Right ventricle myocardium inferior (tissue), 1 donor: ENCODE data around the gene PITPNM3. TPM values are rescaled to one million over a fixed set of nuclear protein-coding genes. Genes with fewer than 3 reads are reported as not detected.
"Not testable (repeated sequence)": the region's sequence is repeated elsewhere in the genome, so short reads cannot be mapped to it uniquely, and the experiment has no call there.

Experiments used
- ATAC-seq: fragments of 200-7000 bp; cut with Tn5 transposase; one replicate; pipeline ENCODE4 v1.9.1; 2020; ENCODE audit warnings: mild to moderate bottlenecking, moderate library complexity
- DNase-seq: peaks from one replicate; pipeline ENCODE4 v3.0.0; 2021; ENCODE audit errors: missing footprints
- intact Hi-C: fragments of 100-400 bp; cut with DNase I; formaldehyde crosslinking; loops from one replicate; pipeline ENCODE4 v1.11.0; 2022
- total RNA-seq: library from RNA; stranded (reverse); fragmentation: NEBNext Ultra II Directional; extraction: Animal tissue kit (Norgen Biotek cat#: 25700); gene quantifications from one replicate; pipeline ENCODE4 v1.2.1, GENCODE V29; 2021
- donor health status: DM: no; HTN: yes; CAD: no; lungs with severe emphysema.

Gene PITPNM3
- total RNA-seq, 1 donor from 2014 or later = 0.46 TPM

- no peak for ATAC-seq
- no peak for DNase-seq
- intact Hi-C loops = no loop called here
These were observed 63.3 kb downstream of the PITPNM3 start for GRCh38 chr17:6492892-6493674.

GRCh38 chr17:6491071-6491700, 65.2 kb downstream of the PITPNM3 start:
- DNase-seq (no peak), ATAC-seq (no peak)
- intact Hi-C loops = no loop called here

DNA sequence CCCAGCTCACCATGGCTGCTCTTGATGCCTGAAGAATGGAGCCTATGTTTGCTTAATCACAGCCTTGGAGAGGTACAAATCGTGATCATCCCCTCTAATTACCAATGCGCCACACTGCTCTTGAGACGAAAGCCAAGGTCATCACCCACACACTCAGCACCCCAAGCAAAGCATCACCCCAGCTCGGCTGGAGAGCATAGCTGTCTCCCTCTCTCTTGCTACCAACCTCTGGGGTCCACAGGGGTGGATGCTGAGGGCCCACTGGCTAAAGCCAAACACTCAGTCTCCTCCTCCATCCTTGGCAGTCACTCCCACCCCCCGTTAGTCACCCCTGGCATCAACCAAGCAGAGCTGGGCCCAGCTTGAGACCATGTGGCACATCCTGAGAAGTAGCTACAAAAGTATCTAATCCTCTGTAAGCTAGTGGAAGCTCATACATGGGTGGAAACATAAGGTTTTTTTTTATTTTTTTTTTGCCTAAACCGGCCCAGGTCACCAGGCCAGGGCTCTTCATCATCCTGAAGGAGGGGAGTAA, 67.3 kb downstream of the PITPNM3 start:
- ATAC-seq (no peak), DNase-seq (no peak)
- intact Hi-C loops = no loop called here

GRCh38 chr17:6488008-6488539, 68.3 kb downstream of the PITPNM3 start:
- ATAC-seq = no peak

DNA sequence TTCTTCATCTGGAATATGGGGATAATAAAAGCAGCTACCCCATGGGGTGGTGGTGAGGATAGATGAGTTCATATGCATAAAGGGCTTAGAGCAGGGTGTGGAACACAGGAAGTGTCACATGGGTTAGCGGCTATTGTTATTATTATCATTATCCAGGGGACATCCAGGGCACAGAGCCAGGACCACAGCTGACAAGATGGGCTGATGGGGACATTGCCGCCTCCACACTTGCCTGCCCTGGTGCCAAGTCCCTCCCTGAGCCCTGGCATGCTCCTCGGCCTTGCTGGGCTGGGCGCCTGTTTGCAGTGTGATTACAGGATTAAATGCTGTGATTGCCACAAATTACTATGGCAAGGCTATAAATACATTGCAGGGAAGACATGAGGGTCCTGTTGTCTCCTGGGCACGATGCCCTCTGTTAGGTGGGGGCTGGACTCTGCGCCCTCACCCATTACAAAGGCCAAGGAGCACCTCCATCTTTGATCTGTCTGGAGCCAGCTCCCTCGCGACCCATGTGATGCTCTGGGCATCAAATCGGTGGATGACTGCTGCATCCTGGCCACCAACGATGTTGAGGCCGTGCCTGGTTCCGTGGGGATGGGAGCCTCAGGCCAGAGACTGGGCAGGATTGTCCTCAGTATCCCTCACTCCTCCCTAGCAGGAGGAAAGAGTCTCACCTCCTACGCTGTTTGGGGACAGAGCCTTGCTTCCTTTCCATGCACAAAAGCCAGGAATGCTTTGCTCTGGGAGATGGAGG, 68.9 kb downstream of the PITPNM3 start:
- ATAC-seq (no peak), DNase-seq (peak; percentile 68)
- intact Hi-C loops = no loop called here

More at GRCh38 chr17:6488008-6488539, 68.3 kb downstream of the PITPNM3 start:
- intact Hi-C loops = no loop called here
- no peak for DNase-seq

- ATAC-seq = no peak
- no peak for DNase-seq
- intact Hi-C loops = no loop called here
These were observed 70.5 kb downstream of the PITPNM3 start for GRCh38 chr17:6485646-6486412.

DNA sequence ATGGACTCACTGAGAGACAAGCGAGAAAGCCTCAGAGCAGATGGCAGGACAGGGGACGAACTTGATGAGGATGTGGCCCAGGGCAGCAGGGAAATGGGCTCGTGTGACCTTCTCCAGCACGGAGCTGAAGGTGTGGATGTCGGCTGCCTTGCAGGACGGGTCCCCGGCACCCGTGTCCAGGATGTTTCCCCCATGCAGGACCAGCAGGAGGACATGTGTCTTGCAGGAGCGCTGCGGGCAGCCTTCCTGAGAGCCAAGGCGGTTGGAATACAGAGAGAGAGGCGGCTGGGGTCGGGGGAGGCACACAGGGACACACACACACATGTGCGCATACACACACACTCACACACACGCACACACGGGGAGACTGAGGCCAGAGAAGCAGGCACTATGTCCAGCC, 72.8 kb downstream of the PITPNM3 start:
- intact Hi-C loops = no loop called here
- DNase-seq = no peak
- no peak for ATAC-seq

DNA sequence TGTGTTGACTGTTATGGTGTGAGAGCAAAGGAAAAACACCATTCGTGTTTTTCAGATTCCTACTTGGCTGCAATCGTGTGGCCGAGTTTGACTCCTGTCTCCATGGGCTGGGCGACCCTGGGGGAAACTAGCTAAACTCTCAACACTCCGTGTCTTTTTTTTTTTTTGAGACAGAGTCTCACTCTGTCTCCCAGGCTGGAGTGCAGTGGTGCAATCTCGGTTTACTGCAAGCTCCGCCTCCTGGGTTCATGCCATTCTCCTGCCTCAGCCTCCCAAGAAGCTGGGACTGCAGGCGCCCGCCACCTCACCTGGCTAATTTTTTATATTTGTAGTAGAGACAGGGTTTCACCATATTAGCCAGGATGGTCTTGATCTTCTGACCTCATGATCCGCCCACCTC, 73.6 kb downstream of the PITPNM3 start:
- ATAC-seq, DNase-seq, intact Hi-C loops: not testable (repeated sequence)

DNA sequence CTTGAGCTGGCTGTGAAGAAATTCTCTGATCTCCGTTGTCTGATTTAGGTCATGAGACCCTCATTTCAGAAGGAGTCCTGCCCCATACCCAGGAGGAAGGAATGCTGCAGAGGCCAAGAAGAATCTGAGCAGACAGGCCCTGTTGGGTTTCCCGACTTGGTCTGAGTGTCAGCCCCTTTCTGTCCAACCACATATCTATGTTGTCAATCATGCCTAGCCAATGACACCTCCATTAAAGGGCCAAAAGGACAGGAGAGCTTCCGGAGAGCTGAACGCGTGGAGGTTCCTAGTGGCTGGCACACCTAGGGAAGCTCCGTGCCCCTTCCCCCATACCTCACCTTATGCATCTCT, 74.3 kb downstream of the PITPNM3 start:
- DNase-seq (no peak), ATAC-seq (no peak)
- intact Hi-C loops = no loop called here

GRCh38 chr17:6480303-6480675, 76.1 kb downstream of the PITPNM3 start:
- no peak for DNase-seq
- intact Hi-C loops = no loop called here
- no peak for ATAC-seq

DNA sequence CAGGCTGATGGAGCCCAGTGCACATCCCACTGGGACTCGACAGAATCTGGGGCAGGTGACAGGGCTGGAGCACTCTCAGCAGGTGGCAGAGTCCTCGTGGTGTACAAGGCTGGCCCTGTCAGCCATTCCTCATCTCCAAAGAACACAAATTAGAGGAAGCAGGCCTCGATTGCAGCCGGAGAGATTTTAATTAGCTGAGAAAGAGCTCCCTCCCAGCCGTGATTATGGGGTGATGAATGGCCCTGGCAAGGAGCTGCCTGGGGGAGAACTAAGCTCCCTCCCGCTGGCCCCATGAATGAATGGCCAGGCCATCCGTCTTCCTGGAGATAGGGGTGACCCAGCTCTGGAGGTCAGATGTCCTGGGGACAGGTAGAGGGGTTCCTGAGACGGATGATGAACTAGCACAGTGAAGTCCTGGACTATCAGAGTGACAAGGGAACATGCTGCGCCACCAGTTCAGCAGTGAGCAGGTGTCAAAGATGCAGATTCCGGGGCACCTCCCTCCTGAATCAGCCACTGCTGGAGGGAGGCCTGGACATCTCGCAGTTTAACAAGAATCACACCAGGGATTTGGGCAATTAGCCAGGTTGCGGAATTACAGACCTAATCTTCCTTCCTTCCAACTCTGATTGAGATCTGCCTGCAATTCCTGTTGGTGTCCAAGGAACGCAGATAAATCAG, 76.6 kb downstream of the PITPNM3 start:
- no peak for DNase-seq
- ATAC-seq = no peak
- intact Hi-C loops = no loop called here

GRCh38 chr17:6478486-6478885, 77.9 kb downstream of the PITPNM3 start:
- ATAC-seq (no peak), DNase-seq (no peak)
- intact Hi-C loops = no loop called here

GRCh38 chr17:6477831-6478383, 78.4 kb downstream of the PITPNM3 start:
- DNase-seq (no peak), ATAC-seq (no peak)
- intact Hi-C loops = no loop called here

DNA sequence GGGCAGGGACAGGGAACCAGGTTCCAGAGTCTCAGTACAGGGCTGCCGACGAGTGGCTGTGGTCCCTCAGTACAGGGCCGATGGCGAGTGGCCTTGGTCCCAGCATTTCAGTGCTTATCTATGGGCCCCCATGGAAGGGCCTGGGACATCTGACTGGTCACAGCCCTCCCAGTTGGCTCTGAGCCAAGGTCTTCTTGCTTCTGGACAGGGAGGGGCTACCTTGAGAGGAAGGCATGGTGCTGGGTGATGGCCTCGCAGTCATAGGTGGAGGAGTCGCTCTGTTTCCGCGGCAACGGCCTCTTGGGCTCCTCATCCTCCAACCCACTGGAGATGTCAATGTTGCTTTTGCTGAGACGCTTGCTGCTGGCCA, 79.6 kb downstream of the PITPNM3 start:
- intact Hi-C loops = no loop called here
- no peak for ATAC-seq
- no peak for DNase-seq

- ATAC-seq (no peak), DNase-seq (no peak)
- intact Hi-C loops = no loop called here
These were observed 80.1 kb downstream of the PITPNM3 start for GRCh38 chr17:6476076-6476809.

DNA sequence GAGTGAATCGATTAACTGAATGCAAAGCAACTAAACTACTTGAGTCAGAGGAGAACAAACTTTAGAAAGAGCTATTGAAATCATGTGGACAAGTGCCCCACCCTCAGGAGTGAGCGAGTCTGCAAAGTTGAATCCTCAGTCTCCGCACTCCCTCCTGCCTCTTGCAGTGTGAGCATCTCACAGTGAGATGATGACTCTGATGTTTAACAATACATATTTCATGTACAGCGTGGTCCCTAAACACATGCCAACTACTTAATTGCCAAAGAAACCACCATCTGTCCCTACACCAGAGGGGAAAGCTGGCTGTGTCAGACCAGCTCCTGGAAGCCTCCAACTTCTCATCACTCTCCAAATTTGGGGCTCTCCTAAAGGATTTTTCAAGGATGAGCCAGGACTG, 80.9 kb downstream of the PITPNM3 start:
- DNase-seq (no peak), ATAC-seq (no peak)
- intact Hi-C loops = no loop called here

- DNase-seq = no peak
- intact Hi-C loops = loop anchor here (5.0 kb wide), 2 partner anchors 102 to 162 kb away; no protein-coding TSS in a partner anchor
- no peak for ATAC-seq
These were observed 81.4 kb downstream of the PITPNM3 start for GRCh38 chr17:6474906-6475305.
